ENCODE results near the gene MOK. TPM values are rescaled to one million over a fixed set of nuclear protein-coding genes. Genes with fewer than 3 reads are reported as not detected.

Gene MOK
- total RNA-seq, 4 donors from 2014 or later, result 13.0 to 25.4 (median 17.0) TPM

DNA sequence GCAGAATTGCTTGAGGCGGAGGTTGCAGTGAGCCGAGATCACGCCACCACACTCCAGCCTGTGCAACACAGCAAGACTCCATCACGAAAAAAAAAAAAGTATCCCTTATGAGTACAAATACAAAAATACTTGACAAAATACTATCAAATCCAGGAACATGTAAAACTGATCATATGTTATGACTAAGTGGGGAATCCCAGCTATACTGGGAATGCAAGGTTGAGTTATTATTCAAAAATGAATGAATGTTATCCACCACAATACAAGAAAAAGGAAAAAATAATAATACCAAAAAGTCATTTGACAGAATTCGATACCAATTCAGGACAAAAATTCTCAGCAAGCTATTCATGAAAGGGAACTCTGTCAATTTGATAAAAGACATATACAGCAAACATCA, 32.6 kb downstream of the MOK start:
- H3K4me1 ChIP-seq, result no peaks in the 10 kb centered on the region
- WGBS, result 92% methylated on average over 5 of the region's 5 CpGs
- no peaks in the 10 kb centered on the region for H3K27me3 ChIP-seq
- H3K36me3 ChIP-seq, result no peaks in the 10 kb centered on the region
- TF ChIP-seq POLR2A (IDR thresholded peaks at IDR 0.05), result no peak
- no peak for TF ChIP-seq EP300 (IDR thresholded peaks at IDR 0.05)
- TF ChIP-seq, protein P1, sequence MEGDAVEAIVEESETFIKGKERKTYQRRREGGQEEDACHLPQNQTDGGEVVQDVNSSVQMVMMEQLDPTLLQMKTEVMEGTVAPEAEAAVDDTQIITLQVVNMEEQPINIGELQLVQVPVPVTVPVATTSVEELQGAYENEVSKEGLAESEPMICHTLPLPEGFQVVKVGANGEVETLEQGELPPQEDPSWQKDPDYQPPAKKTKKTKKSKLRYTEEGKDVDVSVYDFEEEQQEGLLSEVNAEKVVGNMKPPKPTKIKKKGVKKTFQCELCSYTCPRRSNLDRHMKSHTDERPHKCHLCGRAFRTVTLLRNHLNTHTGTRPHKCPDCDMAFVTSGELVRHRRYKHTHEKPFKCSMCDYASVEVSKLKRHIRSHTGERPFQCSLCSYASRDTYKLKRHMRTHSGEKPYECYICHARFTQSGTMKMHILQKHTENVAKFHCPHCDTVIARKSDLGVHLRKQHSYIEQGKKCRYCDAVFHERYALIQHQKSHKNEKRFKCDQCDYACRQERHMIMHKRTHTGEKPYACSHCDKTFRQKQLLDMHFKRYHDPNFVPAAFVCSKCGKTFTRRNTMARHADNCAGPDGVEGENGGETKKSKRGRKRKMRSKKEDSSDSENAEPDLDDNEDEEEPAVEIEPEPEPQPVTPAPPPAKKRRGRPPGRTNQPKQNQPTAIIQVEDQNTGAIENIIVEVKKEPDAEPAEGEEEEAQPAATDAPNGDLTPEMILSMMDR (IDR thresholded peaks at IDR 0.05), result no peak
- TF ChIP-seq POLR2AphosphoS5 (IDR thresholded peaks at IDR 0.05), result no peak
- H3K9me3 ChIP-seq, result no peaks in the 10 kb centered on the region
- H3K27ac ChIP-seq, result no peak overlapping the region
- no peak for DNase-seq (ENCODE audit: low spot score in 2 of 2)
- no peak overlapping the region for H3K4me3 ChIP-seq

DNA sequence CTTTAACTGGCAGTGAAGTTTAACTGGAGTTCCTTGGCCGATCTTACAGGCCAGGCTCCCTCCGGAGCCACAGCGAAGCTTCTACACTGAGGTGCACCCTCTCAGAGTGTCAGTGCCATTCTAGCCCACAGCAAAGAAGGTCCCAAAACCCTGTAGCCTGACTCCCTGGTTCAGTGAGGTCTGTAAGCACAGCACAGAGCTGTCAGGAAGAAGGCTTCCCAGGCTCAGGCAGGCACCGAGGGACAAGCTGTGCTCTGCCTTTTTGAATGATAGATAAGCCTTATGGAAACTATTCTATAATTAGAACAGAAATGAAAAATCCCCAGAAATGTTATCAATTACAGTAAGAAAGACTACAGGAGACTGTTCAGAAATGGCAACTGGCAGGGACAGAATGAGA, 40.2 kb downstream of the MOK start:
- DNase-seq (ENCODE audit: low spot score in 2 of 2), result no peak
- H3K27me3 ChIP-seq, result no peaks in the 10 kb centered on the region
- H3K4me3 ChIP-seq, result no peak overlapping the region
- no peaks in the 10 kb centered on the region for H3K36me3 ChIP-seq
- H3K9me3 ChIP-seq, result no peaks in the 10 kb centered on the region
- whole genome bisulfite sequencing, result 50% methylated on average over 4 of the region's 4 CpGs
- H3K27ac ChIP-seq, result no peak overlapping the region
- TF ChIP-seq, protein P1 (IDR thresholded peaks at IDR 0.05), result no peak
- TF ChIP-seq POLR2A (IDR thresholded peaks at IDR 0.05) (no peak), EP300 (IDR thresholded peaks at IDR 0.05) (no peak), POLR2AphosphoS5 (IDR thresholded peaks at IDR 0.05) (no peak)
- H3K4me1 ChIP-seq, result peaks cover 7% of the 10 kb centered on the region

DNA sequence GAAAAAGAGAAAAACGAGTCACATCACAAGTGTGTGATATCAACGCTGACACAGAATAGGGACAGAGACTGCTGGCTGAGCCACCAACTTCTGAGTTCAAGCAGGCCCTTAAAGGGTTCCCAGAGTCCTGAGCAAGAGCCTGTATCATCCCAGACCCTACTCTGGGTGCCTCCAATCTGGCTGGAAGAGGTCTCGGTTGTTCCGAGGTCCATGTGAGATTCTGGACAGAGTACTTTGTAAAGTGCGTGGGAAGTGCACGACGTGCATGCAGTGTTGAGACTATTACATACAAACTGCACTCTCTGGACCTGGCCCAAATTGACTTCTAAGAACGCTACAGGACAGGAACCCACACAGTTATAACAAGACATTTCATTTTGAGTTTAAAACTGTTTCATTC, 40.6 kb downstream of the MOK start:
- H3K4me1 ChIP-seq, result peaks cover 7% of the 10 kb centered on the region
- H3K27ac ChIP-seq, result no peak overlapping the region
- H3K27me3 ChIP-seq, result no peaks in the 10 kb centered on the region
- H3K36me3 ChIP-seq, result no peaks in the 10 kb centered on the region
- 48% methylated on average over 8 of the region's 8 CpGs for WGBS
- no peak for TF ChIP-seq POLR2AphosphoS5 (IDR thresholded peaks at IDR 0.05)
- TF ChIP-seq EP300 (IDR thresholded peaks at IDR 0.05), result no peak
- TF ChIP-seq, protein P1 (IDR thresholded peaks at IDR 0.05), result no peak
- TF ChIP-seq POLR2A (IDR thresholded peaks at IDR 0.05), result no peak
- no peak for DNase-seq (ENCODE audit: low spot score in 2 of 2)
- no peak overlapping the region for H3K4me3 ChIP-seq
- no peaks in the 10 kb centered on the region for H3K9me3 ChIP-seq

DNA sequence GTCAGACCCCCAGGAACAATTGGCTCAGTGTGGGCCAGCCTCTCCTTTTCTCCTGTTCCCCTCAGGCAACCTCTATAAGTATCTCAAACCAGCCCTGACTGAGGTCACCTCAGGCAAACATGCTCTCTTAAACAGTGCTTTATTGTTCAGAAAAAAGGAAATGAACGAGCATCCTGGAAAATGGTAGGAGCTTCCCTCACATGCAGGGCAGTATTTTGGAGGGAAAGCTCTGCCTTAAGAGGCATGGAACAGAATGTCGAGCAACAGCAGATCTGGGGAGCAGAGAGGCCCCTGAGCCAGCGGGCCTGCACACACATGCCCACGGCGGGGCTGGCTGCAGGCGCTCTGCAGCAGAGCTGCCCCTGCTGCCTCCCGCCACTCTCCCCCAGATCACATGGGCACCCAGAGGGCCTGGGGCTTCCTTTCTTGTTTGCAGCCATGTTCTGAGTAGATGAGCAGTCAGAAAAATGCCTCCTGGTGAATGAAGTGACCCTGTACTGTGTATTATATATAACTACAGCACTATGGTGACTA, 42.0 kb downstream of the MOK start:
- H3K9me3 ChIP-seq, result no peaks in the 10 kb centered on the region
- no peak for TF ChIP-seq POLR2AphosphoS5 (IDR thresholded peaks at IDR 0.05)
- no peak for TF ChIP-seq POLR2A (IDR thresholded peaks at IDR 0.05)
- TF ChIP-seq, protein P1 (IDR thresholded peaks at IDR 0.05), result no peak
- TF ChIP-seq EP300 (IDR thresholded peaks at IDR 0.05), result no peak
- H3K27ac ChIP-seq, result peak overlapping the region; percentile 49
- H3K27me3 ChIP-seq, result no peaks in the 10 kb centered on the region
- WGBS, result 31% methylated on average over 4 of the region's 7 CpGs
- H3K36me3 ChIP-seq, result no peaks in the 10 kb centered on the region
- DNase-seq (ENCODE audit: low spot score in 2 of 2), result no peak
- no peak overlapping the region for H3K4me3 ChIP-seq
- peaks cover 7% of the 10 kb centered on the region for H3K4me1 ChIP-seq

- TF ChIP-seq, protein P1 (IDR thresholded peaks at IDR 0.05), result no peak
- no peak for TF ChIP-seq EP300 (IDR thresholded peaks at IDR 0.05)
- TF ChIP-seq POLR2AphosphoS5 (IDR thresholded peaks at IDR 0.05), result no peak
- H3K27ac ChIP-seq, result no peak overlapping the region
- WGBS, result 94% methylated on average over 6 of the region's 6 CpGs
- no peak overlapping the region for H3K4me3 ChIP-seq
- no peaks in the 10 kb centered on the region for H3K36me3 ChIP-seq
- DNase-seq (ENCODE audit: low spot score in 2 of 2), result peak in 1 of 2 donors; percentile 26
- H3K9me3 ChIP-seq, result no peaks in the 10 kb centered on the region
- H3K4me1 ChIP-seq, result peaks cover 9% of the 10 kb centered on the region
- no peaks in the 10 kb centered on the region for H3K27me3 ChIP-seq
Measured at GRCh38 chr14:102258136-102258535, 46.8 kb downstream of the MOK start.
